HepG2 (cell line): Measurements from ENCODE around the gene NR1H3. TPM values are rescaled to one million over a fixed set of nuclear protein-coding genes. Genes with fewer than 3 reads are reported as not detected.

ENCODE experiments used
- ATAC-seq: fragments of 200-7000 bp; cut with Tn5 transposase; 3 replicates; pipeline ENCODE4 v1.9.1; 2020; ENCODE audit warnings: mild to moderate bottlenecking, moderate library complexity
- BruUV-seq: library from RNA; stranded (reverse); fragments of 400-500 nt; replicated peaks from 2 replicates; lab custom pipeline; 2021; lab: Mats Ljungman, UMichigan
- CTCF ChIA-PET: fragments of 300-600 bp; formaldehyde crosslinking; extraction: SDS; loops from one replicate; lab custom pipeline; 2021; ENCODE audit warnings: low total read pairs, inconsistent platforms, low intra/inter-chr PET ratio; lab: Yijun Ruan, JAX
- POLR2A ChIA-PET: fragments of 350-600 bp; sonication (Branson Sonifier 250); formaldehyde crosslinking; loops from one replicate; lab custom pipeline; 2020; ENCODE audit warnings: antibody characterized with exemption, inconsistent platforms; lab: Yijun Ruan, JAX
- DNase-seq: peaks from one replicate; pipeline ENCODE4 v3.0.0-alpha.2; 2015; ENCODE audit warnings: low spot score
- FAIRE-seq: peaks from 3 replicates; lab custom pipeline; 2011; peaks lifted over from hg19 to GRCh38; lab: Jason Lieb, UNC
- H2AFZ ChIP-seq: one replicate; pipeline ENCODE4 v1.6.1; 2011; ENCODE audit warnings: low read length, inconsistent platforms
- H3K27ac ChIP-seq: fragments of 300-600 bp; 3 replicates; pipeline ENCODE4 v1.8.0; 2011; ENCODE audit warnings: mixed run types, mild to moderate bottlenecking, mixed read lengths, low read length, inconsistent platforms; ENCODE audit not compliant: insufficient read depth; ENCODE audit errors: extremely low read length
- H3K27me3 ChIP-seq, 2 experiments: fragments of 200-600 bp in 1 of 2; 2 replicates in 1 of 2; 3 replicates in 1 of 2; pipeline versions ENCODE4 v1.6.0 to v1.8.0; 2011; ENCODE audit warnings: low read length in 2 of 2, mild to moderate bottlenecking in 2 of 2, moderate library complexity in 2 of 2, inconsistent platforms in 1 of 2; ENCODE audit not compliant: insufficient read depth in 2 of 2, control insufficient read depth in 1 of 2
- H3K36me3 ChIP-seq, 2 experiments: fragments of 200-600 bp in 1 of 2; replicated peaks in 1 of 2; 2 replicates in 1 of 2; 3 replicates in 1 of 2; pipeline versions ENCODE4 v1.5.1 to v1.8.0; 2011; ENCODE audit warnings: low read length in 2 of 2, inconsistent platforms in 1 of 2; ENCODE audit not compliant: insufficient read depth in 2 of 2, control insufficient read depth in 1 of 2
- H3K4me1 ChIP-seq: 2 replicates; pipeline ENCODE4 v1.5.1; 2012; ENCODE audit warnings: low read length, inconsistent platforms; ENCODE audit not compliant: insufficient read depth
- H3K4me2 ChIP-seq: 2 replicates; pipeline ENCODE4 v1.6.0; 2011; ENCODE audit warnings: low read depth, low read length, inconsistent platforms
- H3K4me3 ChIP-seq, 3 experiments: fragments of 200-600 bp in 1 of 3; sonication (generic), shearing (Covaris generic) in 1 of 3; replicated peaks in 1 of 3; 2 replicates each; pipeline ENCODE4 v1.5.1; 2011 to 2016; ENCODE audit warnings: low read length in 3 of 3, inconsistent platforms in 2 of 3, low read depth in 2 of 3, mild to moderate bottlenecking in 2 of 3, control low read depth in 1 of 3, mixed read lengths in 1 of 3; ENCODE audit not compliant: insufficient read depth in 1 of 3
- H3K79me2 ChIP-seq: one replicate; pipeline ENCODE4 v1.6.1; 2011; ENCODE audit warnings: low read length, inconsistent platforms; ENCODE audit not compliant: insufficient read depth
- H3K9ac ChIP-seq: 2 replicates; pipeline ENCODE4 v1.6.0; 2011; ENCODE audit warnings: mild to moderate bottlenecking, low read depth, low read length, inconsistent platforms; ENCODE audit not compliant: insufficient read depth
- H3K9me3 ChIP-seq: 2 replicates; pipeline ENCODE4 v1.5.1; 2012; ENCODE audit warnings: mild to moderate bottlenecking, low read length
- H4K20me1 ChIP-seq: 2 replicates; pipeline ENCODE4 v1.6.0; 2011; ENCODE audit warnings: inconsistent platforms, mild to moderate bottlenecking, low read length, moderate library complexity; ENCODE audit not compliant: insufficient read depth
- JUN ChIP-seq: sonication (generic); formaldehyde crosslinking; IDR thresholded peaks from 2 replicates; pipeline ENCODE4 v1.4.0; 2020; ENCODE audit warnings: mild to moderate bottlenecking, missing genetic modification reagents
- KAT7 ChIP-seq: IDR thresholded peaks from 2 replicates; pipeline ENCODE4 v1.6.1; 2018; ENCODE audit warnings: borderline replicate concordance, missing compliant biosample characterization
- POLR2AphosphoS2 ChIP-seq: IDR thresholded peaks from 2 replicates; pipeline ENCODE4 v1.6.1; 2011; ENCODE audit warnings: low read depth, low read length, improper control_type of control experiment
- RAD21 ChIP-seq: fragments of 450-650 bp; formaldehyde crosslinking; IDR thresholded peaks from 2 replicates; pipeline ENCODE4 v1.5.0; 2020; ENCODE audit warnings: mild to moderate bottlenecking
- RARA ChIP-seq: IDR thresholded peaks from 2 replicates; pipeline ENCODE4 v1.6.1; 2016; ENCODE audit warnings: missing genetic modification reagents, missing compliant biosample characterization
- SOX13 ChIP-seq, 3 experiments: fragments of 450-650 bp in 1 of 3; sonication (generic) in 1 of 3; formaldehyde crosslinking in 1 of 3; IDR thresholded peaks in 2 of 3; conservative IDR thresholded peaks in 1 of 3; 2 replicates each; pipeline versions ENCODE4 v1.5.0 to v1.6.1; 2016 to 2020; ENCODE audit warnings: antibody characterized with exemption in 1 of 3, mild to moderate bottlenecking in 1 of 3, missing compliant biosample characterization in 1 of 3, missing genetic modification reagents in 1 of 3, moderate library complexity in 1 of 3
- TOPORS ChIP-seq: sonication (generic); formaldehyde crosslinking; IDR thresholded peaks from 2 replicates; pipeline ENCODE4 v1.8.0; 2023; ENCODE audit warnings: mild to moderate bottlenecking, missing genetic modification reagents
- ZNF207 ChIP-seq: fragments of 450-650 bp; IDR thresholded peaks from 2 replicates; pipeline ENCODE4 v1.6.1; 2016; ENCODE audit warnings: antibody characterized with exemption, borderline replicate concordance
- ZNF761 ChIP-seq: sonication (generic); formaldehyde crosslinking; conservative IDR thresholded peaks from 2 replicates; pipeline ENCODE4 v1.4.0; 2020; ENCODE audit warnings: mild to moderate bottlenecking, missing genetic modification reagents
- ZNF850 ChIP-seq: sonication (generic); formaldehyde crosslinking; conservative IDR thresholded peaks from 2 replicates; pipeline ENCODE4 v1.9.0; 2021; ENCODE audit warnings: mild to moderate bottlenecking, missing genetic modification reagents
- WGBS: methylation state at CpG from one replicate; pipeline ENCODE4 v1.1.6; 2017; ENCODE audit warnings: low lambda C conversion rate; 5-methylcytosine and 5-hydroxymethylcytosine counted together
- in situ Hi-C: cut with HindIII; loops from 2 replicates; pipeline ENCODE4 v1.10.0; 2017; ENCODE audit warnings: low pct_unique_long_range_greater_than_20kb; ENCODE audit not compliant: extremely low pct_ligation_motif_present
- intact Hi-C: fragments of 100-400 bp; cut with micrococcal nuclease; formaldehyde crosslinking; loops from one replicate; pipeline ENCODE4 v1.10.0; 2022; ENCODE audit not compliant: unreplicated experiment
- polyA plus RNA-seq, 8 experiments: library from polyadenylated mRNA; depleted of rRNA in 3 of 8; stranded (reverse) in 7 of 8; unstranded in 1 of 8; fragments of >200 nt; fragmentation: Illumina TruSeq in 4 of 8; extraction: Trizol in 4 of 8; gene quantifications; 2 replicates each; pipeline versions ENCODE4 v1.2.1 to v1.2.3, GENCODE V29; 2011 to 2016; ENCODE audit warnings: low read depth in 4 of 8, missing spikeins in 1 of 8, mixed read lengths in 1 of 8; ENCODE audit not compliant: insufficient read depth in 1 of 8
- total RNA-seq, 5 experiments: library from RNA; depleted of rRNA; stranded (reverse); fragments of >200 nt; fragmentation: Illumina TruSeq; extraction: Trizol; gene quantifications; 2 replicates each; pipeline ENCODE4 v1.2.3, GENCODE V29; 2016; ENCODE audit warnings: low read depth in 1 of 5

NR1H3 gene
- total and polyA plus RNA-seq, 2 of the 13 experiments (the other 11 are each of a cell fraction or from before 2014, with no cell fraction given), result 41.8 to 102 TPM

- H2AFZ ChIP-seq, result no peak overlapping the region
- H3K4me1 ChIP-seq, result peaks cover 40% of the 10 kb centered on the region
- DNase-seq, result no peak
- FAIRE-seq, result no peak
- TF ChIP-seq ZNF207 (no peak), RARA (CRISPR knock-in tag) (no peak), ZNF761 (CRISPR knock-in tag) (no peak), KAT7 (CRISPR knock-in tag) (no peak), JUN (CRISPR knock-in tag) (no peak), RAD21 (CRISPR knock-in tag) (no peak), ZNF850 (CRISPR knock-in tag) (no peak), POLR2AphosphoS2 (no peak)
- 97% methylated on average over 4 of the region's 4 CpGs for WGBS
- H3K4me3 ChIP-seq, result no peak overlapping the region
- ChIA-PET CTCF (no interaction called here), POLR2A (interaction anchor here (0.9 to 4.9 kb wide), 4 partner anchors 9 to 79 kb away, joined by 3 to 19 read pairs (median 6); partner anchors contain the start of genes ACP2 and DDB2)
- H3K9me3 ChIP-seq, result no peaks in the 10 kb centered on the region
- in situ Hi-C loops, result no loop called here
- no peaks in the 10 kb centered on the region for H3K79me2 ChIP-seq
- no peaks in the 10 kb centered on the region for H4K20me1 ChIP-seq
- intact Hi-C loops, result no loop called here
- H3K9ac ChIP-seq, result no peak overlapping the region
- no peak overlapping the region for H3K27ac ChIP-seq
- peaks cover 2 to 3% of the 10 kb centered on the region in 2 experiments; a peak in 3 of 5 replicates for H3K36me3 ChIP-seq
- H3K27me3 ChIP-seq, result no peaks in the 10 kb centered on the region
- no peak for ATAC-seq
- no peak overlapping the region for H3K4me2 ChIP-seq
- no TSS peak for BruUV-seq
Measured at GRCh38 chr11:47264521-47264920, 6.7 kb downstream of the NR1H3 start.

- Histone ChIP-seq H3K9me3 (no peaks in the 10 kb centered on the region), H3K4me2 (no peak overlapping the region), H3K79me2 (peaks cover 25% of the 10 kb centered on the region), H3K4me3 (no peak overlapping the region), H3K27me3 (no peaks in the 10 kb centered on the region), H4K20me1 (peaks cover 22% of the 10 kb centered on the region; the same call in 1 of the 2 replicates), H3K9ac (peak overlapping the region; percentile 73; the same call in 1 of the 2 replicates), H3K36me3 (peaks cover 0 to 1% of the 10 kb centered on the region in 2 experiments; a peak in 2 of 5 replicates), H3K4me1 (peaks cover 57% of the 10 kb centered on the region), H2AFZ (no peak overlapping the region), H3K27ac (peak overlapping the region; percentile 88)
- FAIRE-seq, result no peak
- 94% methylated on average over 3 of the region's 6 CpGs for WGBS
- in situ Hi-C loops, result no loop called here
- CTCF ChIA-PET, result no interaction called here
- TF ChIP-seq SOX13 (IDR thresholded peaks at IDR 0.05) (0 out of 2 replicates have a peak, but pooled peaks have one; percentile 12), SOX13 (CRISPR knock-in tag; conservative IDR thresholded peaks at IDR 0.05 in 1 of 2, IDR thresholded peaks at IDR 0.05 in 1 of 2) (no peak), TOPORS (no peak)
- ATAC-seq, result no peak
- POLR2A ChIA-PET, result interaction anchor here (1.0 to 4.9 kb wide), 5 partner anchors 9 to 89 kb away, joined by 3 to 34 read pairs (median 5); partner anchors contain the start of genes ACP2 and NR1H3
- BruUV-seq, result no TSS peak
- no peak for DNase-seq
- intact Hi-C loops, result loop anchor here (2.0 kb wide), 1 partner anchor 87 kb away; no protein-coding TSS in a partner anchor
Measured at GRCh38 chr11:47267876-47268275, 10.1 kb downstream of the NR1H3 start.
